AG09309 (cell line): Measurements from ENCODE around the gene MFAP4.

Experiments
- DNase-seq: peaks from one replicate; pipeline ENCODE4 v3.0.0-alpha.2; 2010; ENCODE audit warnings: low read depth
- H3K4me3 ChIP-seq: 2 replicates; pipeline ENCODE4 v1.5.1; 2011; ENCODE audit warnings: mild to moderate bottlenecking, low read depth, low read length, moderate library complexity; ENCODE audit not compliant: control insufficient read depth
- CTCF ChIP-seq: IDR thresholded peaks from 2 replicates; pipeline ENCODE4 v1.5.1; 2011; ENCODE audit warnings: mild to moderate bottlenecking, low read depth, low read length, inconsistent platforms; ENCODE audit not compliant: insufficient read depth, control insufficient read depth; ENCODE audit errors: missing control alignments

The MFAP4 gene

DNA sequence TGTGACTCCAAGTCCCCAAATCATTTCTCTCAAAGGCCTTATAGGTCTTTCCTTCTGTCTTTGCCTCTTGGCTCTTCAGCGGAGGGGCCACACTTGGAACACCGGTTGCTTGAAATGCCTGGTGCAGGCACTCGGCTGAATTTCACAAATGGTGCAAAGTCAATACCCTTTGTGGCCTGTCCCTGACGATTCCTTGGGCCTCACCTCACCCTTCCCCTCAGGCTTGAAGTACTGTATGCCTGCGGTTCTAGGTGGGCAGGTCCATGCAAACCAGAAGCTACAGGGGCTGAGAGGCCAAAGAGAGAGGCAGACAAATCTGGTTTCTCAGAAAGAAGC lies 20.4 kb downstream of the MFAP4 start:
- DNase-seq = no peak
- TF ChIP-seq CTCF = no peak
- no peak overlapping the region for H3K4me3 ChIP-seq

- DNase-seq = no peak
- TF ChIP-seq CTCF = no peak
- H3K4me3 ChIP-seq = no peak overlapping the region
Measured at GRCh38 chr17:19365833-19366636, 21.0 kb downstream of the MFAP4 start.

DNA sequence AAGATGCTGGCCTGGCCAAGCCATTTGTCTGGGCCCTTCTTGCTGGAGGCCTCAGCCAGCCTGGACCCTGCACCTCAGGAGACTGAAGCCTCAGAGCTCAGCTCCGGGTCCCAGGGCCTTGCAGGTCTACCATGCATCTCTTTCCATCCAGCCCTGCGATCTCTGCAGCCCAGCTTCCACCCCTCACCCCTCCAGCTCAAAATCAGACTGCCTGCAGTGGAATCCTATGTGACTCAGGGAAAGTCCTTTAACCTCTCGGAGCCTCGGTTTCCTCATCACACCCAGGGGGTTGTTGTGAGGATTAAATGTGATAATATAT lies 21.5 kb downstream of the MFAP4 start:
- H3K4me3 ChIP-seq = no peak overlapping the region
- TF ChIP-seq CTCF = no peak
- DNase-seq = no peak

DNA sequence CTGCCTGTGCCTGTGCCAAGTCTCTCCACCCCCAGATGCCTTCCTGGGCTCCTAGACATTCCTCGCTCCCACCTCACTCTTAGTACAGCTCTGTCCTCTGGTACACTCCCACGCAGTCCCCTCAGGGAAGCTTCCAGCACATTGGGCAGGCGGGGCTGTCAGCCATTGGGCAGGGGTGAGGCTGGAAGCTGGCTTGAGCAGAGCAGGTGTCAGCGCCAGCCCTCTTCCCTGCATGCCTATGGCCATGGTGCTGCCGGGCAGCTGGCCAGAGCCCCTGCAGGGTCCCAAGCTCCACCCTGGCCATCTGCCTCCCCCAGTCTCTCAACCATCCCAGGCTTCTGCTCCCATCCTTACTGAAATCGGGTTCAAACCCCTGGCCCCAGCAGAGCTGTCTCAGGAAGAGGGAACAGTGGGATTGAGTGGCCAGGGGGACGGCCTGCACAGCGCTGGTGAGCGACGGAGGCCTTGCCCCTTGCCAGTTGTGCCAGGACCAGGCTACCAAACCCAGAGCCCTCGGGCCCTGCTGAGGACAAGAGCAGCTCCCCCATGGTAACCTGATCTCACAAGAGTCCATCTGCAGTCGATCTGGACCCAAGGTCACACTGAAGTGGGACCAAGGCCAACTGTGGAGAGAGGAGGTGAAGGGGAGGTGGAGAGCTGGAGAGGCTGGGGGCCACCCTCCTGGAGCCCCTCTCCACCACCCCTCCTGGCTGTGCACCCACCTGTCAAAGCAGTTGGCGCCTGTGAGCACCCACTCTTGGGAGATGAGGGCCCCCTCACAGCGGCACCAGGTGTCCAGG lies 22.1 kb downstream of the MFAP4 start:
- DNase-seq = no peak
- no peak overlapping the region for H3K4me3 ChIP-seq
- no peak for TF ChIP-seq CTCF

GRCh38 chr17:19363460-19364035 lies 23.4 kb downstream of the MFAP4 start:
- no peak for DNase-seq

GRCh38 chr17:19363114-19363438 lies 23.9 kb downstream of the MFAP4 start:
- no peak for DNase-seq
- H3K4me3 ChIP-seq = peak overlapping the region; percentile 88

More at GRCh38 chr17:19363460-19364035, 23.4 kb downstream of the MFAP4 start:
- TF ChIP-seq CTCF = no peak
- H3K4me3 ChIP-seq = no peak overlapping the region

More at GRCh38 chr17:19363114-19363438, 23.9 kb downstream of the MFAP4 start:
- TF ChIP-seq CTCF = no peak
